ENCODE results near the gene LIMS2.
A peak's percentile ranks its signal among the peaks of the same experiment; 100 is the strongest.

Gene LIMS2

DNA sequence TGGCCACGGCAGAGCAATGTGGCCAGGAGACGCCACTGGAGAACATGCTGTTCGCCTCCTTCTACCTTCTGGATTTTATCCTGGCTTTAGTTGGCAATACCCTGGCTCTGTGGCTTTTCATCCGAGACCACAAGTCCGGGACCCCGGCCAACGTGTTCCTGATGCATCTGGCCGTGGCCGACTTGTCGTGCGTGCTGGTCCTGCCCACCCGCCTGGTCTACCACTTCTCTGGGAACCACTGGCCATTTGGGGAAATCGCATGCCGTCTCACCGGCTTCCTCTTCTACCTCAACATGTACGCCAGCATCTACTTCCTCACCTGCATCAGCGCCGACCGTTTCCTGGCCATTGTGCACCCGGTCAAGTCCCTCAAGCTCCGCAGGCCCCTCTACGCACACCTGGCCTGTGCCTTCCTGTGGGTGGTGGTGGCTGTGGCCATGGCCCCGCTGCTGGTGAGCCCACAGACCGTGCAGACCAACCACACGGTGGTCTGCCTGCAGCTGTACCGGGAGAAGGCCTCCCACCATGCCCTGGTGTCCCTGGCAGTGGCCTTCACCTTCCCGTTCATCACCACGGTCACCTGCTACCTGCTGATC lies 24.4 kb downstream of the LIMS2 start:
- no peak for TF ChIP-seq CTCF (IDR thresholded peaks at IDR 0.05; ENCODE audit: extremely low read depth, missing control alignments)
- DNase-seq (ENCODE audit: low spot score) = no peak

DNA sequence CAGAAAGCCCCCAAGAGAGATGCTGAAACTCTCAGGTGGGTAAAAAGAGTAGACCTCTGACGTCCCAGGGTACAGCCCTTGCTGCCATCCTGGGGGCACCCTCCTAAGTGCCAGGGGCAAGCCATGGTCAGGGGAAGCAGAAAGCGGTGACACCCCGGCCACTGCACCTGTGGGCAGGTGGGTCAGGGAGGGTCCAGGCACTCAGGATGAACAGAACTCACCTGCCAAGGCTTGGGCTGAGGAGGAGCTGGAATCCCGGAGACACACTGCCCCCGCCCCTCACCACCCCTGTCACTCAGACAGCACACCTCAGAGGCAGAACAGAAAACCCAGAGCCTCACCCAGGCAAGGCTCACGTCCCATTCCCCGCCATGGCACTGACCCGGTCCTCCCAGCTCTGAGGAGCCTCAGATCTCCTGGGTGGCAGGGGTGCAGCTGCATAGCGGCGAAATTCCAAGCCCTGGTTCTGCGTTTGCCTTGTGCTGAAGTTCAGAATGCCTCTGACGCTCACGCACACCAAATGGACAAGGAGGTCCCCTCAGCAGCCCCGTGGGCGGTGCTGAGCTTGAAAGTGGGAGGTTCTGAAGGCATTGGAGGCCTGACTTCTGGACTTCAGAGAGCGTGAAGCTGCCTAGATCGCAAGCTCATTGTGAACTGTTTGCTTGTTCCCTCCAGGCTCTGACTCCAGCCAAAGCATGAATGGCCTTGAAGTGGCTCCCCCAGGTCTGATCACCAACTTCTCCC lies 25.1 kb downstream of the LIMS2 start:
- no peak for TF ChIP-seq CTCF (IDR thresholded peaks at IDR 0.05; ENCODE audit: extremely low read depth, missing control alignments)
- no peak for DNase-seq (ENCODE audit: low spot score)

- TF ChIP-seq CTCF (IDR thresholded peaks at IDR 0.05; ENCODE audit: extremely low read depth, missing control alignments) = peak; percentile 75
- DNase-seq (ENCODE audit: low spot score) = peak; percentile 90
Measured at GRCh38 chr2:127649684-127650040, 25.7 kb downstream of the LIMS2 start.

DNA sequence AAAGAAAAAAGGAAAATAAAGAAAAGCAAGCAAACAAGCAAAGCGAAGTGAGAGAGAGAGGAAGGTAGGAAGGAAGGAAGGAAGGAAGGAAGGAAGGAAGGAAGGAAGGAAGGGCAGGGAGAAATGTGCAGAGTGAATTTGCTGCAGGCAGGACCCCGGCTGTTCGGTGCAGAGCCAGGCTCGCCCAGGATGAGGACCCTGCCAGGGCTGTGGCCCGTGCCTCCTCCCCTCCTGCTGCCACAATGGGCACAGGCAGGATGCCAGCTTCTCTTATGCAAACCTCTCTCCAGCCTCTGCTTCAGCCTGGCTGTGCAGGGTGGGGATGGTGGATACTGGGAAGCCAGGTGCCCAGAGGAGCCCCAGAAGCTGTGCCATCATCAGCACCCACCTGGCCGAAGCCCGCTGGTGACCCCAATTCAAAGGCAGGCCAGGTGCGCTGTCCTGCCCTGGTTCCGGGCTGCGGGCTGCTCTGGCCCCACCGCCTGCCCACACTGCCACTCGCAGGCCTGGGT lies 26.2 kb downstream of the LIMS2 start:
- DNase-seq (ENCODE audit: low spot score) = no peak
- no peak for TF ChIP-seq CTCF (IDR thresholded peaks at IDR 0.05; ENCODE audit: extremely low read depth, missing control alignments)

DNA sequence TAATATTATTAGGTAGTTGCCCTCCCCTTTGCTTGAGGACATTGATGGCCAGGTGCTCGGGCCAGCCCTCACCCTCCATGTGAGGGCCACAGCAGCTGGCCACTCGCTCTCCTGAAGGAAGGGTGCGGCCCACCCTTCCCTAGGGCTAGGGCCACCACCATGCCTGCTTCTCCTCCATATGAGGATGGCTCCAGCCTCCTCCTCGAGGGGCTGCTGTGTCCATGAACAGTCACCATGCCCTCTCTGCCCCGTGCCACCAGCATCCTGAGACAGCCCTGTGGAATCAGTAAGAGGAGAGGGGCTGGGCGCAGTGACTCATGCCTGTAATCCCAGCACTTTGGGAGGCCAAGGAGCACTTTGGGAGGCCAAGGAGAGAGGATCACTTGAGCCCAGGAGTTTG lies 27.0 kb downstream of the LIMS2 start:
- no peak for DNase-seq (ENCODE audit: low spot score)
- TF ChIP-seq CTCF (IDR thresholded peaks at IDR 0.05; ENCODE audit: extremely low read depth, missing control alignments) = no peak

DNA sequence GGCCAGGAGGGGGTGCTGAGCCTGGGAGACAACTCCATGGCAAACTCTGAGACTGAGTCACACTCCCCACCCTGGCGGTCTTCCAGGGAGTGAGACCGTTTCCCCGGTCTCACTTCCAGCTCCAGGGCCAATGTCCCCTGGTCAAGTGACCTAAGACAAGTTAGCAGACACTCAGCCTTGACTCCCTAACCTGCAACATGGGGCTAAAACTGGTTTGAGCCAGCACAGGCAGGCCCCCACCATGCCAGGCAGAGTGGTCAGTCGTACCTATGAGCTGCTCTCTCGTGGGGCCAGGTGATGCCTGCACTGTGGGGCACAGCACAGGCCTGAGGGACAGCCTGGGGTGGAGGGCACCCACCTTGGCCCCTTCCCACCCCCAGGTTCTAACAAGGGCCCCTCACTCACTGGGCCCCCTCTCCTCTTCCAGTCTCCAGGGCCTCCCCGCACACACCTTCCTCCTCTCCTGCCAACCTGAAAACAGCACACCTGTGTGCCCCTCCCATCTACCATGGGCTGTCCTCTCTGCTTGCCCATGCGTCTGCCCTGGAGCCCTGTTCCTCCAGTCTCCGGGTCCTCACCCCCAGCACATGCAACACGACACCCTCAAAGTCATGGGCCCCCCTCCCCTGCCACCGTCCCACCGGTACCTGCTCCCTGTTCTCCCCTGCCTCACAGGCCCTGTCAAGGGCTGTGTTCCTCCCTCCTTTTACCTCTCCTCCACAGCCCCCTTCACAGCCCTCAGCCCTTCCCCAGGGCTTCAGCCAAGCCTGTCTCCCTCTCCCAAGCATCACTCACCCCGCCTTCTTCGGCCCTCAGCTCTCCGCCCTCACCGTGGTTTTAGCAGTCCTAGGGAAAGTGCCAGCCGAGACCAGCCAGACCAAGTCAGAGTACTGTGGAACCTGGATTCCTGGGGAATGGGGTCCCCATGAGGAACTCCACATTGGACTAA lies 27.8 kb downstream of the LIMS2 start:
- TF ChIP-seq CTCF (IDR thresholded peaks at IDR 0.05; ENCODE audit: extremely low read depth, missing control alignments) = no peak
- no peak for DNase-seq (ENCODE audit: low spot score)
